Measurements from ENCODE around the gene ATP6V0B.

Gene ATP6V0B

GRCh38 chr1:43974443-43975248 is at the start of gene ATP6V0B:
TSS of gene ATP6V0B (plus strand) at chr1:43974960. CDS start at chr1:43975041, 81 bp downstream.
- DNase-seq (ENCODE audit: low spot score) = peak; percentile 90

- no peak for DNase-seq (ENCODE audit: low spot score)
Observed at GRCh38 chr1:43925846-43926245, 48.9 kb upstream of the ATP6V0B start.

- DNase-seq (ENCODE audit: low spot score) = no peak
Observed at GRCh38 chr1:43930168-43930948, 44.4 kb upstream of the ATP6V0B start.

GRCh38 chr1:43930949-43931275 is 43.8 kb upstream of the ATP6V0B start:
- no peak for DNase-seq (ENCODE audit: low spot score)

GRCh38 chr1:43931711-43932660 is 42.8 kb upstream of the ATP6V0B start:
- DNase-seq (ENCODE audit: low spot score) = no peak

GRCh38 chr1:43932786-43933385 is 41.9 kb upstream of the ATP6V0B start:
- no peak for DNase-seq (ENCODE audit: low spot score)

GRCh38 chr1:43933386-43934100 is 41.2 kb upstream of the ATP6V0B start, which contains the start of gene ARTN:
TSS of gene ARTN (plus strand) at chr1:43933801. CDS start at chr1:43935657, 1,856 bp downstream.
- no peak for DNase-seq (ENCODE audit: low spot score)

- peak; percentile 29 for DNase-seq (ENCODE audit: low spot score)
Observed at GRCh38 chr1:43934101-43934985, 40.4 kb upstream of the ATP6V0B start.

GRCh38 chr1:43934986-43935324 is 39.8 kb upstream of the ATP6V0B start:
- DNase-seq (ENCODE audit: low spot score) = no peak

- DNase-seq (ENCODE audit: low spot score) = no peak
Observed at GRCh38 chr1:43935711-43936427, 38.9 kb upstream of the ATP6V0B start.

- no peak for DNase-seq (ENCODE audit: low spot score)
Observed at GRCh38 chr1:43936431-43937151, 38.2 kb upstream of the ATP6V0B start.

- no peak for DNase-seq (ENCODE audit: low spot score)
Observed at GRCh38 chr1:43937179-43937865, 37.4 kb upstream of the ATP6V0B start.

GRCh38 chr1:43938383-43938782 is 36.4 kb upstream of the ATP6V0B start:
- no peak for DNase-seq (ENCODE audit: low spot score)

- no peak for DNase-seq (ENCODE audit: low spot score)
Observed at GRCh38 chr1:43938892-43939587, 35.7 kb upstream of the ATP6V0B start.

- DNase-seq (ENCODE audit: low spot score) = no peak
Observed at GRCh38 chr1:43942411-43942810, 32.3 kb upstream of the ATP6V0B start.

- DNase-seq (ENCODE audit: low spot score) = no peak
Observed at GRCh38 chr1:43944860-43945259, 29.9 kb upstream of the ATP6V0B start.

GRCh38 chr1:43945674-43946235 is 29.0 kb upstream of the ATP6V0B start:
- no peak for DNase-seq (ENCODE audit: low spot score)

Measured in CD4-positive, alpha-beta T cell treated with Interleukin-6 at 100 ng/mL for 8 hours (primary cell).